A549 (cell line): ENCODE data around the gene SP110. TPM values are rescaled to one million over a fixed set of nuclear protein-coding genes. Genes with fewer than 3 reads are reported as not detected.

Source experiments
- ATAC-seq, 2 experiments: fragments of 200-7000 bp in 1 of 2; fragments of >200 bp in 1 of 2; cut with Nextera tagmentation in 1 of 2; cut with Tn5 transposase in 1 of 2; 3 replicates each; pipeline versions ENCODE4 v1.8.0 to v1.9.1; 2018 to 2020; ENCODE audit warnings: mild to moderate bottlenecking in 1 of 2, moderate library complexity in 1 of 2
- CTCF ChIA-PET: fragments of 300-600 bp; sonication (Branson Sonifier 250); formaldehyde crosslinking; extraction: SDS; loops from one replicate; lab custom pipeline; 2021; ENCODE audit warnings: antibody characterized with exemption, inconsistent platforms; lab: Yijun Ruan, JAX
- POLR2A ChIA-PET: fragments of 350-600 bp; formaldehyde crosslinking; extraction: SDS; loops from one replicate; lab custom pipeline; 2021; ENCODE audit warnings: antibody characterized with exemption, inconsistent platforms; lab: Yijun Ruan, JAX
- DNase-seq, 2 experiments: peaks; one replicate each; pipeline versions ENCODE4 v3.0.0 to v3.0.0-alpha.2; 2011 to 2016; ENCODE audit warnings: low read depth in 1 of 2, low spot score in 1 of 2
- FAIRE-seq: peaks from 2 replicates; lab custom pipeline; 2011; peaks lifted over from hg19 to GRCh38; lab: Jason Lieb, UNC
- H3K27ac ChIP-seq, 2 experiments: fragments of >200 bp; sonication (Bioruptor Twin); formaldehyde crosslinking; 3 replicates each; pipeline ENCODE4 v1.5.1; 2016 to 2017
- H3K4me1 ChIP-seq: fragments of >200 bp; sonication (Bioruptor Twin); formaldehyde crosslinking; 3 replicates; pipeline ENCODE4 v1.6.1; 2016
- H3K4me2 ChIP-seq: fragments of >200 bp; sonication (Bioruptor Twin); formaldehyde crosslinking; 3 replicates; pipeline ENCODE4 v1.6.1; 2016
- H3K4me3 ChIP-seq: fragments of >200 bp; sonication (Bioruptor Twin); formaldehyde crosslinking; 3 replicates; pipeline ENCODE4 v1.5.1; 2016
- H3K9me3 ChIP-seq: fragments of >200 bp; sonication (Bioruptor Twin); formaldehyde crosslinking; 3 replicates; pipeline ENCODE4 v1.6.1; 2016
- CBX2 ChIP-seq: fragments of 200-600 bp; sonication (generic); IDR thresholded peaks from 2 replicates; pipeline ENCODE4 v1.6.1; 2016; ENCODE audit warnings: low read depth, mild to moderate bottlenecking, borderline replicate concordance
- CEBPB ChIP-seq, 2 experiments: fragments of >200 bp in 1 of 2; sonication (Bioruptor Twin) in 1 of 2; formaldehyde crosslinking in 1 of 2; IDR thresholded peaks; 2 replicates each; pipeline ENCODE4 v1.6.1; 2012 to 2016
- CHD2 ChIP-seq: fragments of 150-350 bp; IDR thresholded peaks from 2 replicates; pipeline ENCODE4 v1.6.1; 2014; ENCODE audit warnings: low read length; ENCODE audit not compliant: partially characterized antibody
- CHD4 ChIP-seq: fragments of 200-600 bp; sonication (generic); IDR thresholded peaks from 2 replicates; pipeline ENCODE4 v1.6.1; 2016; ENCODE audit warnings: antibody characterized with exemption, mild to moderate bottlenecking, borderline replicate concordance
- EHF ChIP-seq: fragments of 250-450 bp; sonication (Bioruptor Pico); IDR thresholded peaks from 2 replicates; pipeline ENCODE4 v1.5.0; 2020; ENCODE audit warnings: mild to moderate bottlenecking
- EHMT2 ChIP-seq: fragments of 200-600 bp; sonication (generic); IDR thresholded peaks from 2 replicates; pipeline ENCODE4 v1.6.1; 2016; ENCODE audit warnings: antibody characterized with exemption, low read depth, mild to moderate bottlenecking, moderate library complexity
- FOXS1 ChIP-seq: fragments of 250-450 bp; sonication (Bioruptor Pico); IDR thresholded peaks from 2 replicates; pipeline ENCODE4 v1.5.0; 2020; ENCODE audit warnings: mild to moderate bottlenecking, moderate library complexity
- HDAC2 ChIP-seq: fragments of 200-600 bp; sonication (generic); IDR thresholded peaks from 2 replicates; pipeline ENCODE4 v1.6.1; 2016
- HOXA7 ChIP-seq: fragments of 250-450 bp; sonication (Bioruptor Pico); IDR thresholded peaks from 2 replicates; pipeline ENCODE4 v1.5.0; 2020; ENCODE audit warnings: mild to moderate bottlenecking, moderate library complexity
- JUN ChIP-seq, 2 experiments: fragments of >200 bp; sonication (Bioruptor Twin); formaldehyde crosslinking; IDR thresholded peaks; 2 replicates in 1 of 2; 3 replicates in 1 of 2; pipeline ENCODE4 v1.6.1; 2016 to 2017
- JUNB ChIP-seq: fragments of >200 bp; sonication (Bioruptor Twin); formaldehyde crosslinking; IDR thresholded peaks from 2 replicates; pipeline ENCODE4 v1.6.1; 2016
- KDM5A ChIP-seq: fragments of 200-600 bp; sonication (generic); IDR thresholded peaks from 2 replicates; pipeline ENCODE4 v1.6.1; 2016; ENCODE audit warnings: antibody characterized with exemption, mild to moderate bottlenecking
- NPAS2 ChIP-seq: fragments of 250-450 bp; sonication (Bioruptor Pico); IDR thresholded peaks from 2 replicates; pipeline ENCODE4 v1.8.0; 2022; ENCODE audit warnings: mild to moderate bottlenecking, moderate library complexity, borderline replicate concordance
- PHF8 ChIP-seq: fragments of 200-600 bp; sonication (generic); IDR thresholded peaks from 2 replicates; pipeline ENCODE4 v1.6.1; 2016; ENCODE audit warnings: low read depth, mild to moderate bottlenecking, antibody characterized with exemption, moderate library complexity, borderline replicate concordance
- POLR2A ChIP-seq: IDR thresholded peaks from 2 replicates; pipeline ENCODE4 v1.6.1; 2012; ENCODE audit warnings: mild to moderate bottlenecking, low read length
- RAD21 ChIP-seq, 2 experiments: fragments of >200 bp in 1 of 2; sonication (Bioruptor Twin) in 1 of 2; formaldehyde crosslinking in 1 of 2; IDR thresholded peaks in 1 of 2; conservative IDR thresholded peaks in 1 of 2; 2 replicates in 1 of 2; 3 replicates in 1 of 2; pipeline ENCODE4 v1.6.1; 2012 to 2018; ENCODE audit warnings: inconsistent platforms in 1 of 2
- RARB ChIP-seq: fragments of 250-450 bp; sonication (Bioruptor Pico); IDR thresholded peaks from 2 replicates; pipeline ENCODE4 v1.8.0; 2021; ENCODE audit warnings: mild to moderate bottlenecking, moderate library complexity
- RCOR1 ChIP-seq: fragments of 150-350 bp; IDR thresholded peaks from 2 replicates; pipeline ENCODE4 v1.6.1; 2014; ENCODE audit warnings: antibody characterized with exemption, low read length, low read depth
- RFX5 ChIP-seq: fragments of 450-650 bp; IDR thresholded peaks from 2 replicates; pipeline ENCODE4 v1.7.1; 2014; ENCODE audit warnings: antibody characterized with exemption, mild to moderate bottlenecking, moderate library complexity
- RNF2 ChIP-seq: fragments of 200-600 bp; sonication (generic); IDR thresholded peaks from 2 replicates; pipeline ENCODE4 v1.6.1; 2016; ENCODE audit warnings: low read depth, mild to moderate bottlenecking, antibody characterized with exemption, moderate library complexity, borderline replicate concordance
- SMC3 ChIP-seq: fragments of >200 bp; sonication (Bioruptor Twin); formaldehyde crosslinking; IDR thresholded peaks from 3 replicates; pipeline ENCODE4 v1.6.1; 2018; ENCODE audit warnings: inconsistent platforms
- SREBF2 ChIP-seq: fragments of 450-650 bp; IDR thresholded peaks from 2 replicates; pipeline ENCODE4 v1.6.1; 2014; ENCODE audit warnings: mild to moderate bottlenecking, moderate library complexity
- TFCP2L1 ChIP-seq: fragments of 250-450 bp; sonication (Bioruptor Pico); IDR thresholded peaks from 2 replicates; pipeline ENCODE4 v1.5.0; 2021; ENCODE audit warnings: mild to moderate bottlenecking
- TP53 ChIP-seq: fragments of 250-450 bp; sonication (Bioruptor Pico); IDR thresholded peaks from 2 replicates; pipeline ENCODE4 v1.5.0; 2021; ENCODE audit warnings: mild to moderate bottlenecking, moderate library complexity
- ZC3H11A ChIP-seq: fragments of 450-650 bp; IDR thresholded peaks from 2 replicates; pipeline ENCODE4 v1.6.1; 2014; ENCODE audit warnings: antibody characterized with exemption, mild to moderate bottlenecking
- WGBS: methylation state at CpG from one replicate; pipeline ENCODE4 v1.1.6; 2017; ENCODE audit errors: missing lambda C conversion rate; 5-methylcytosine and 5-hydroxymethylcytosine counted together
- polyA plus RNA-seq, 4 experiments: library from polyadenylated mRNA; depleted of rRNA in 3 of 4; stranded (reverse); fragments of >200 nt; fragmentation: RNase III in 1 of 4; extraction: RNeasy Plus Mini Kit Qiagen cat#74134 plus additional on column Dnase treatment in 1 of 4; gene quantifications; 2 replicates in 3 of 4; 3 replicates in 1 of 4; pipeline ENCODE4 v1.2.3, GENCODE V29; 2011 to 2017
- TF ChIP-seq, protein P1 (sequence below): fragments of 150-350 bp; IDR thresholded peaks from 2 replicates; pipeline ENCODE4 v1.6.1; 2014; ENCODE audit warnings: low read depth, mild to moderate bottlenecking, low read length
- TF ChIP-seq, protein P2 (sequence below): IDR thresholded peaks from 2 replicates; pipeline ENCODE4 v1.6.1; 2012; ENCODE audit warnings: low read depth, borderline replicate concordance
- TF ChIP-seq, protein P3 (sequence below): fragments of >200 bp; sonication (Bioruptor Twin); formaldehyde crosslinking; IDR thresholded peaks from 3 replicates; pipeline ENCODE4 v1.6.1; 2016
- TF ChIP-seq, protein P4 (sequence below): fragments of 200-600 bp; sonication (generic); IDR thresholded peaks from 2 replicates; pipeline ENCODE4 v1.6.1; 2016; ENCODE audit warnings: antibody characterized with exemption, mild to moderate bottlenecking, moderate library complexity

Gene SP110
- polyA plus RNA-seq, 2 of the 4 experiments (the other 2 are of a cell fraction) = 3.6 to 4.6 TPM

DNA sequence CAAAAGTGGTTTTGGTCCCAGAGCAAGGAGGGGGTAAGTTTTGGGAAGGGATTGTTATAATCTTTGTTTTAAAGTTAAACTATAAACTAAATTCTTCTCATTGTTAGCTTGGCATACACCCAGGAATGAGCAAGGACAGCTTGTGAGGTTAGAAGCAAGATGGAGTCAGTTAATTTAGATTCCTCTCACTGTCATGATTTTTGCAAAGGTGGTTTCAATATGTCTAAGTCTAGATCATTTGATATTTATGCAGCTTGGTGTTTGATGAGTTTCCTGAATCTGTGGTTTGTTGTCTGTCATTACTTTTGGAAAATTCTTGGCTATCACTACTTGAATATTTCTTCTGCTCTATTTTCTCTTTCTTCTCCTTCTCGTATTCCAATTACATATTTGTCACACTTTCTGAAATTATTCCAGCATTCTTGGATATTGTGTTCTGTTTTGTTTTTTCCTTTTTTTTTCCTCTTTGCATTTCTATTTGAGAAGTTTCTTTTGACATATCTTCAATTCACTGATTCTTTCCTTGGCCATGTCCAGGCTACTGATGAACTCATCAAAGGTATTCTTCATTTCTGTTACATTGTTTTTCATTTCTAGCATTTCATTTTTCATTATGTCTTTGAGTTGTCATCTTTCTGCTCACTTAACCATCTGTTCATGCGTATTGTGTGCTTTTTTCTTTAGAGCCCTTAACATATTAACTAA is 10.9 kb upstream of the SP110 start (continued):
- TF ChIP-seq, protein P1, sequence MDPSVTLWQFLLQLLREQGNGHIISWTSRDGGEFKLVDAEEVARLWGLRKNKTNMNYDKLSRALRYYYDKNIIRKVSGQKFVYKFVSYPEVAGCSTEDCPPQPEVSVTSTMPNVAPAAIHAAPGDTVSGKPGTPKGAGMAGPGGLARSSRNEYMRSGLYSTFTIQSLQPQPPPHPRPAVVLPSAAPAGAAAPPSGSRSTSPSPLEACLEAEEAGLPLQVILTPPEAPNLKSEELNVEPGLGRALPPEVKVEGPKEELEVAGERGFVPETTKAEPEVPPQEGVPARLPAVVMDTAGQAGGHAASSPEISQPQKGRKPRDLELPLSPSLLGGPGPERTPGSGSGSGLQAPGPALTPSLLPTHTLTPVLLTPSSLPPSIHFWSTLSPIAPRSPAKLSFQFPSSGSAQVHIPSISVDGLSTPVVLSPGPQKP = no peak

DNA sequence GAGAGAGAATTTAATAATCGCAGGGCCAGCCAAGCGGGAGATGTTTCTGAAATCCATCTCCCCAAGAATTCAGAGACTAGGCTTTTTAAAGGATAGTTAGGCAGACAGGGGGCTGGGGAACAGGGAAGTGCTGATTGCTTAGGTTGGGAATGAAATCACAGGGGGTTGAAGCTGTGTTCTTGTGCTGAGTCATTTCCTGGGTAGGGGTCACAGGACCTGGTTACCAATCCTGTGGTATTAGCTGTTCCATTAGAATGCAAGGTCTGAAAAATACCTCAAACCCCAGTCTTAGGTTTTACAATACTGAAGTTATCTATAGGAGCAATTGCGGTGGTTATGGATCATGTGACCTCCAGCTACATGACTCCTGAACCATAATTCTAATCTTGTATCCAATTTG is 10.3 kb upstream of the SP110 start:
- ChIA-PET POLR2A (no interaction called here), CTCF (no interaction called here)
- WGBS = 94% methylated on average over 3 of the region's 3 CpGs
- Histone ChIP-seq H3K9me3 (peaks cover 10% of the 10 kb centered on the region; the same call in 1 of the 3 replicates), H3K4me2 (no peak overlapping the region), H3K27ac (no peak overlapping the region), H3K4me3 (no peak overlapping the region), H3K4me1 (no peaks in the 10 kb centered on the region)
- DNase-seq (no peak), FAIRE-seq (no peak), ATAC-seq (no peak)
- TF ChIP-seq TFCP2L1 (no peak), CEBPB (IDR thresholded peaks at IDR 0.05) (no peak), ZC3H11A (no peak), KDM5A (no peak), RNF2 (no peak), TP53 (CRISPR knock-in tag) (no peak), JUNB (no peak), FOXS1 (CRISPR knock-in tag) (no peak), EHMT2 (no peak), CBX2 (no peak), RAD21 (conservative IDR thresholded peaks at IDR 0.05 in 1 of 2, IDR thresholded peaks at IDR 0.05 in 1 of 2) (no peak), JUN (IDR thresholded peaks at IDR 0.05) (no peak)
- TF ChIP-seq, protein P1 = no peak

DNA sequence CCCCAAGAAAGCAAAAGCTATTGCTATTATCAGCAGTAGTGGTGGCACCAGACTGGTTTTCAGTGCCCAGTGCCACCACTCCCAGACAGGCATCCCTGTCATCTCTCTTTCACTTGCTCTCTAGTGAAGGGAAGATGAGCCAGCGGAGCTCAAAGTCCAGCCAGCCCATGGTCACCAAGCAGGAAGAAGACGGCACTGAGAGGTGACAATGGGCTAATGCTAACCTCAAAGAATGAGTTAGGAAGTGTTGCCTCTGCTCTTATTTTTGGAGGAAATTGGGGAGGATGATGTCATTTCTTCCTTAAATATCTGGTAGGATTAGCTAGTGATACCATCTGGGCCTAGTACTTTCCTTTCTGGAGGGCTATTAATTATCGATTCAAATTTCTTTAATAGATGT is 7.4 kb upstream of the SP110 start:
- H3K27ac ChIP-seq = no peak overlapping the region
- TF ChIP-seq HDAC2 (no peak), SREBF2 (no peak), HOXA7 (CRISPR knock-in tag) (no peak), CHD4 (no peak), EHMT2 (no peak), NPAS2 (CRISPR knock-in tag) (no peak), PHF8 (no peak), JUNB (no peak), RCOR1 (no peak), RARB (CRISPR knock-in tag) (no peak), POLR2A (no peak), SMC3 (no peak), TP53 (CRISPR knock-in tag) (no peak), CEBPB (IDR thresholded peaks at IDR 0.05) (no peak), RFX5 (no peak), CHD2 (no peak), EHF (CRISPR knock-in tag) (no peak)
- TF ChIP-seq, protein P2, sequence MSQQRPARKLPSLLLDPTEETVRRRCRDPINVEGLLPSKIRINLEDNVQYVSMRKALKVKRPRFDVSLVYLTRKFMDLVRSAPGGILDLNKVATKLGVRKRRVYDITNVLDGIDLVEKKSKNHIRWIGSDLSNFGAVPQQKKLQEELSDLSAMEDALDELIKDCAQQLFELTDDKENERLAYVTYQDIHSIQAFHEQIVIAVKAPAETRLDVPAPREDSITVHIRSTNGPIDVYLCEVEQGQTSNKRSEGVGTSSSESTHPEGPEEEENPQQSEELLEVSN = no peak
- TF ChIP-seq, protein P3, sequence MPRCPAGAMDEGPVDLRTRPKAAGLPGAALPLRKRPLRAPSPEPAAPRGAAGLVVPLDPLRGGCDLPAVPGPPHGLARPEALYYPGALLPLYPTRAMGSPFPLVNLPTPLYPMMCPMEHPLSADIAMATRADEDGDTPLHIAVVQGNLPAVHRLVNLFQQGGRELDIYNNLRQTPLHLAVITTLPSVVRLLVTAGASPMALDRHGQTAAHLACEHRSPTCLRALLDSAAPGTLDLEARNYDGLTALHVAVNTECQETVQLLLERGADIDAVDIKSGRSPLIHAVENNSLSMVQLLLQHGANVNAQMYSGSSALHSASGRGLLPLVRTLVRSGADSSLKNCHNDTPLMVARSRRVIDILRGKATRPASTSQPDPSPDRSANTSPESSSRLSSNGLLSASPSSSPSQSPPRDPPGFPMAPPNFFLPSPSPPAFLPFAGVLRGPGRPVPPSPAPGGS = no peak
- TF ChIP-seq, protein P4, sequence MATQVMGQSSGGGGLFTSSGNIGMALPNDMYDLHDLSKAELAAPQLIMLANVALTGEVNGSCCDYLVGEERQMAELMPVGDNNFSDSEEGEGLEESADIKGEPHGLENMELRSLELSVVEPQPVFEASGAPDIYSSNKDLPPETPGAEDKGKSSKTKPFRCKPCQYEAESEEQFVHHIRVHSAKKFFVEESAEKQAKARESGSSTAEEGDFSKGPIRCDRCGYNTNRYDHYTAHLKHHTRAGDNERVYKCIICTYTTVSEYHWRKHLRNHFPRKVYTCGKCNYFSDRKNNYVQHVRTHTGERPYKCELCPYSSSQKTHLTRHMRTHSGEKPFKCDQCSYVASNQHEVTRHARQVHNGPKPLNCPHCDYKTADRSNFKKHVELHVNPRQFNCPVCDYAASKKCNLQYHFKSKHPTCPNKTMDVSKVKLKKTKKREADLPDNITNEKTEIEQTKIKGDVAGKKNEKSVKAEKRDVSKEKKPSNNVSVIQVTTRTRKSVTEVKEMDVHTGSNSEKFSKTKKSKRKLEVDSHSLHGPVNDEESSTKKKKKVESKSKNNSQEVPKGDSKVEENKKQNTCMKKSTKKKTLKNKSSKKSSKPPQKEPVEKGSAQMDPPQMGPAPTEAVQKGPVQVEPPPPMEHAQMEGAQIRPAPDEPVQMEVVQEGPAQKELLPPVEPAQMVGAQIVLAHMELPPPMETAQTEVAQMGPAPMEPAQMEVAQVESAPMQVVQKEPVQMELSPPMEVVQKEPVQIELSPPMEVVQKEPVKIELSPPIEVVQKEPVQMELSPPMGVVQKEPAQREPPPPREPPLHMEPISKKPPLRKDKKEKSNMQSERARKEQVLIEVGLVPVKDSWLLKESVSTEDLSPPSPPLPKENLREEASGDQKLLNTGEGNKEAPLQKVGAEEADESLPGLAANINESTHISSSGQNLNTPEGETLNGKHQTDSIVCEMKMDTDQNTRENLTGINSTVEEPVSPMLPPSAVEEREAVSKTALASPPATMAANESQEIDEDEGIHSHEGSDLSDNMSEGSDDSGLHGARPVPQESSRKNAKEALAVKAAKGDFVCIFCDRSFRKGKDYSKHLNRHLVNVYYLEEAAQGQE = no peak
- DNase-seq = no peak
- ChIA-PET POLR2A (no interaction called here), CTCF (no interaction called here)
- no peak overlapping the region for H3K4me3 ChIP-seq
- no peak overlapping the region for H3K4me2 ChIP-seq
- WGBS = 68% methylated on average over 3 of the region's 3 CpGs
- no peak for ATAC-seq
- H3K9me3 ChIP-seq = peaks cover 10% of the 10 kb centered on the region; the same call in 1 of the 3 replicates
- no peak for FAIRE-seq
- no peaks in the 10 kb centered on the region for H3K4me1 ChIP-seq
